Endothelial cell of umbilical vein (primary cell): Measurements from ENCODE around the gene SYTL3. TPM values are rescaled to one million over a fixed set of nuclear protein-coding genes. Genes with fewer than 3 reads are reported as not detected.

Source experiments
- BruUV-seq: library from RNA; stranded (reverse); fragments of 400-500 nt; replicated peaks from 2 replicates; lab custom pipeline; 2021; lab: Mats Ljungman, UMichigan
- CTCF ChIA-PET: fragments of 300-600, 350-600 bp; sonication (Branson Sonifier 250); formaldehyde crosslinking; loops from one replicate; lab custom pipeline; 2021; ENCODE audit warnings: antibody characterized with exemption, inconsistent platforms; lab: Charles Lee
- POLR2A ChIA-PET: fragments of 300-600, 350-600 bp; sonication (Branson Sonifier 250); formaldehyde crosslinking; loops from one replicate; lab custom pipeline; 2021; ENCODE audit warnings: antibody characterized with exemption, inconsistent platforms; lab: Charles Lee
- DNase-seq: peaks from one replicate; pipeline ENCODE4 v3.0.0-alpha.2; 2011; ENCODE audit warnings: low read depth, low spot score
- FAIRE-seq: peaks from 2 replicates; lab custom pipeline; 2011; peaks lifted over from hg19 to GRCh38; lab: Jason Lieb, UNC
- H2AFZ ChIP-seq: 2 replicates; pipeline ENCODE4 v1.6.0; 2012; ENCODE audit warnings: low read depth, low read length, control low read depth, inconsistent platforms
- H3K27ac ChIP-seq: 2 replicates; pipeline ENCODE4 v1.5.1; 2011; ENCODE audit warnings: low read depth, mild to moderate bottlenecking, control low read depth, low read length, moderate library complexity; ENCODE audit not compliant: insufficient read depth
- H3K27me3 ChIP-seq, 2 experiments: 2 replicates each; pipeline versions ENCODE4 v1.6.0 to v1.6.1; 2011; ENCODE audit warnings: low read length in 2 of 2, mixed read lengths in 1 of 2; ENCODE audit not compliant: control insufficient read depth in 2 of 2, insufficient read depth in 2 of 2
- H3K36me3 ChIP-seq, 2 experiments: 2 replicates in 1 of 2; 3 replicates in 1 of 2; pipeline ENCODE4 v1.5.1; 2011; ENCODE audit warnings: low read length in 2 of 2, mild to moderate bottlenecking in 1 of 2, moderate library complexity in 1 of 2; ENCODE audit not compliant: control insufficient read depth in 2 of 2, insufficient read depth in 2 of 2; ENCODE audit errors: extremely low read depth in 1 of 2
- H3K4me1 ChIP-seq: 3 replicates; pipeline ENCODE4 v1.5.1; 2011; ENCODE audit warnings: mild to moderate bottlenecking, low read length; ENCODE audit not compliant: control insufficient read depth, insufficient read depth; ENCODE audit errors: extremely low read depth
- H3K4me2 ChIP-seq: 2 replicates; pipeline ENCODE4 v1.6.1; 2011; ENCODE audit warnings: low read length, control low read depth, mixed read lengths; ENCODE audit not compliant: insufficient read depth
- H3K4me3 ChIP-seq, 3 experiments: fragments of 200-600 bp in 1 of 3; sonication (generic), shearing (Covaris generic) in 1 of 3; replicated peaks in 1 of 3; 2 replicates each; pipeline ENCODE4 v1.5.1; 2011 to 2016; ENCODE audit warnings: control low read depth in 3 of 3, low read length in 3 of 3, mild to moderate bottlenecking in 2 of 3, inconsistent platforms in 1 of 3, low read depth in 1 of 3, moderate library complexity in 1 of 3; ENCODE audit not compliant: insufficient read depth in 1 of 3
- H3K79me2 ChIP-seq: 2 replicates; pipeline ENCODE4 v1.6.0; 2012; ENCODE audit warnings: low read length, inconsistent platforms; ENCODE audit not compliant: control insufficient read depth, insufficient read depth
- H3K9ac ChIP-seq: replicated peaks from 2 replicates; pipeline ENCODE3; 2011; ENCODE audit warnings: low read length, control low read depth; ENCODE audit not compliant: insufficient read depth; ENCODE audit errors: extremely low read depth
- H3K9me1 ChIP-seq: replicated peaks from 3 replicates; pipeline ENCODE4 v1.6.0; 2011; ENCODE audit warnings: mild to moderate bottlenecking, low read length; ENCODE audit not compliant: control insufficient read depth, insufficient read depth; ENCODE audit errors: extremely low read depth
- H3K9me3 ChIP-seq: replicated peaks from 2 replicates; pipeline ENCODE4 v1.5.1; 2012; ENCODE audit warnings: low read length, inconsistent platforms; ENCODE audit not compliant: control insufficient read depth, insufficient read depth
- H4K20me1 ChIP-seq: replicated peaks from 2 replicates; pipeline ENCODE3; 2011; ENCODE audit warnings: mild to moderate bottlenecking, low read length; ENCODE audit not compliant: control insufficient read depth, insufficient read depth; ENCODE audit errors: extremely low read depth
- CTCF ChIP-seq, 2 donors: IDR thresholded peaks; 1 replicate in 1 of 2; 2 replicates in 1 of 2; pipeline ENCODE4 v1.5.1; 2011; ENCODE audit warnings: low read length in 2 of 2, mild to moderate bottlenecking in 2 of 2, moderate library complexity in 2 of 2, control low read depth in 1 of 2, inconsistent platforms in 1 of 2, low read depth in 1 of 2; ENCODE audit not compliant: insufficient read depth in 1 of 2; ENCODE audit errors: extremely low read depth in 1 of 2
- FOS ChIP-seq: IDR thresholded peaks from 2 replicates; pipeline ENCODE4 v1.6.1; 2011; ENCODE audit warnings: mild to moderate bottlenecking, low read length, moderate library complexity, borderline replicate concordance; ENCODE audit not compliant: insufficient read depth
- MAX ChIP-seq: IDR thresholded peaks from 2 replicates; pipeline ENCODE4 v1.6.1; 2011; ENCODE audit not compliant: insufficient read depth, insufficient read length
- MYC ChIP-seq: IDR thresholded peaks from one replicate; pipeline ENCODE4 v1.6.1; 2011; ENCODE audit warnings: mild to moderate bottlenecking, low read depth, low read length
- POLR2AphosphoS5 ChIP-seq: IDR thresholded peaks from 2 replicates; pipeline ENCODE4 v1.6.1; 2012; ENCODE audit warnings: low read depth, mild to moderate bottlenecking, control low read depth, low read length, moderate library complexity; ENCODE audit not compliant: insufficient read depth
- dilution Hi-C: fragments of 300-500 bp; cut with MboI; formaldehyde crosslinking; loops from one replicate; pipeline ENCODE4 v1.15.0; 2019; ENCODE audit warnings: low sequenced_read_pairs; ENCODE audit not compliant: extremely low pct_ligation_motif_present
- intact Hi-C: fragments of 100-400 bp; cut with micrococcal nuclease; formaldehyde crosslinking; loops from one replicate; pipeline ENCODE4 v1.10.0; 2022
- polyA plus RNA-seq, 4 experiments: library from polyadenylated mRNA; depleted of rRNA in 3 of 4; stranded (reverse) in 3 of 4; unstranded in 1 of 4; fragments of >200 nt; gene quantifications; 2 replicates each; pipeline versions ENCODE4 v1.2.1 to v1.2.3, GENCODE V29; 2011 to 2012; ENCODE audit warnings: missing spikeins in 1 of 4
- total RNA-seq: library from RNA; stranded (reverse); gene quantifications from 2 replicates; pipeline ENCODE4 v1.2.3, GENCODE V29; 2021

SYTL3 gene
- total and polyA plus RNA-seq, 2 donors (not counting 3 experiments of a cell fraction or from before 2014, with no cell fraction given): 0.59 to 0.77 TPM

GRCh38 chr6:158705386-158706126 is 55.7 kb downstream of the SYTL3 start:
- no TSS peak for BruUV-seq
- no peaks in the 10 kb centered on the region for H3K9me1 ChIP-seq
- CTCF ChIA-PET: interaction anchor here (0.6 to 3.6 kb wide), 16 partner anchors 8 to 492 kb away, joined by 3 to 41 read pairs (median 4); partner anchors contain the start of genes DYNLT1 and EZR
- H3K4me3 ChIP-seq: no peak overlapping the region
- no peak for FAIRE-seq
- no peak overlapping the region for H3K4me2 ChIP-seq
- no peaks in the 10 kb centered on the region for H3K36me3 ChIP-seq
- dilution Hi-C loops: no loop called here
- H3K9me3 ChIP-seq: no peaks in the 10 kb centered on the region
- intact Hi-C loops: loop anchor here (1.0 to 10.0 kb wide), 4 partner anchors 43 to 399 kb away; no protein-coding TSS in a partner anchor
- no peak overlapping the region for H2AFZ ChIP-seq
- no peak overlapping the region for H3K9ac ChIP-seq
- H4K20me1 ChIP-seq: no peaks in the 10 kb centered on the region
- no peaks in the 10 kb centered on the region for H3K27me3 ChIP-seq
- no peak overlapping the region for H3K27ac ChIP-seq
- TF ChIP-seq FOS: no peak
- TF ChIP-seq MAX: no peak
- no peak for TF ChIP-seq POLR2AphosphoS5
- TF ChIP-seq MYC: no peak
- peaks cover 23% of the 10 kb centered on the region for H3K4me1 ChIP-seq
- POLR2A ChIA-PET: no interaction called here
- H3K79me2 ChIP-seq: no peaks in the 10 kb centered on the region
- DNase-seq: no peak

GRCh38 chr6:158706369-158706982 is 56.6 kb downstream of the SYTL3 start:
- Histone ChIP-seq H3K9me3 (no peaks in the 10 kb centered on the region), H3K79me2 (no peaks in the 10 kb centered on the region), H3K9ac (peak overlapping the region; percentile 4), H3K9me1 (no peaks in the 10 kb centered on the region), H3K36me3 (no peaks in the 10 kb centered on the region), H3K27me3 (no peaks in the 10 kb centered on the region), H3K4me1 (peaks cover 23% of the 10 kb centered on the region), H2AFZ (no peak overlapping the region), H3K4me3 (no peak overlapping the region), H3K27ac (peak overlapping the region; percentile 25), H4K20me1 (no peaks in the 10 kb centered on the region), H3K4me2 (peak overlapping the region; percentile 48)
- intact Hi-C loops (loop anchor here (1.0 to 10.0 kb wide), 4 partner anchors 42 to 398 kb away; no protein-coding TSS in a partner anchor), dilution Hi-C loops (no loop called here)
- DNase-seq: peak; percentile 57
- TF ChIP-seq CTCF (IDR thresholded peaks at IDR 0.05; ENCODE audit: extremely low read depth in 1 of 2, insufficient read depth in 1 of 2, low read depth in 1 of 2, low read length in 2 of 2) (peak; percentile 61 to 71), POLR2AphosphoS5 (no peak)
- ChIA-PET POLR2A (no interaction called here), CTCF (interaction anchor here (0.6 to 3.9 kb wide), 33 partner anchors 9 to 493 kb away, joined by 3 to 51 read pairs (median 4); partner anchors contain the start of genes DYNLT1 and EZR)
- FAIRE-seq: peak; percentile 77
- BruUV-seq: no TSS peak
